HS-5 (cell line): Measurements from ENCODE around the gene COL25A1.

ENCODE experiments used
- DNase-seq: peaks from one replicate; pipeline ENCODE4 v3.0.0-alpha.2; 2012; ENCODE audit warnings: low read depth

COL25A1 gene

DNA sequence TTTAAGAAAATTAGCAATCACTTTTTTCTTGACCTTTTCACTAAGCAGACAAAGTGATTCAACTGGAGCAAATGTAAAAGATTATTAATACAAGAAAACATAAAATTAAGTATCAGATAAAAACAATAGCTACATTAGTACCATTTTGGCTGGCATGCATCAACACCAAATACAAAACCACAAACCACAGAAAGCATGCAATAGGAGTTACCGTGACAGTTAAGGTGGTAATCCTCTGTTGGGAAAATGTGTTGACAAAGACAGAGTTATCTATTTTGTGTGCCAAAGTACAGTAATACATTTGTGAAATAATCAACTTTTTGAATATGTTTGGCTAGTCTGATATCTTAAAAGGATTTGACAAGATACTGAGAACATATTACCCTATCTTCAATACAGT is 449.8 kb downstream of the COL25A1 start:
- DNase-seq: no peak

- peak; percentile 69 for DNase-seq
Observed at GRCh38 chr4:108851366-108851765, 451.1 kb downstream of the COL25A1 start.

- peak; percentile 48 for DNase-seq
Observed at GRCh38 chr4:108850219-108850649, 452.2 kb downstream of the COL25A1 start.

DNA sequence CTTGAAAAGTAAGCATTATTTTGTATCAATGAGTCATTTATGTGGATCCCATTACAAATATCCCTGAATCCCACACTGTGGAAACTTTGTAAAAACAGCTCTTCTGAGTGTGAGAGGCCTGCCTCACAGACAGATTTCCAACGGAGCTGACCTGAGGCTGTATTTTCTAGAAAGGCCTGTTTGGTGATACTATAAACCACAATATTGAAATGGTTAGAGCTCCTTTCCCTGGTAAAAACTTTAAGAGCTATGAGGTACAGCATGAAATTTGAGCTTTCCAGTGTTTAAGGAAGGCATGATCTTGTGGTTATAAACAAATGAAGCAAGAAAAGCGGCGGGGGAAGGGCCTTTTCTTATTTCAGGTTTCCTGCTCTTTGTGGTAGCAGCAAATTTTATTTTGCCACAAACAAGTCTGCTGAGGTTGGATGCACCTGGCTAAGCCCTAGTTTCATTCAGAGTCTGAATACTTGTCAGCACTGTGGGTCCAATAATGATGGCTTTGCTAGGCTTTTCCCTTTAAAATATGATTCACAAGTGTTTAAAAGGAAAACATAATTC is 452.8 kb downstream of the COL25A1 start:
- DNase-seq: peak; percentile 65

- no peak for DNase-seq
Observed at GRCh38 chr4:108846568-108846967, 455.9 kb downstream of the COL25A1 start.

DNA sequence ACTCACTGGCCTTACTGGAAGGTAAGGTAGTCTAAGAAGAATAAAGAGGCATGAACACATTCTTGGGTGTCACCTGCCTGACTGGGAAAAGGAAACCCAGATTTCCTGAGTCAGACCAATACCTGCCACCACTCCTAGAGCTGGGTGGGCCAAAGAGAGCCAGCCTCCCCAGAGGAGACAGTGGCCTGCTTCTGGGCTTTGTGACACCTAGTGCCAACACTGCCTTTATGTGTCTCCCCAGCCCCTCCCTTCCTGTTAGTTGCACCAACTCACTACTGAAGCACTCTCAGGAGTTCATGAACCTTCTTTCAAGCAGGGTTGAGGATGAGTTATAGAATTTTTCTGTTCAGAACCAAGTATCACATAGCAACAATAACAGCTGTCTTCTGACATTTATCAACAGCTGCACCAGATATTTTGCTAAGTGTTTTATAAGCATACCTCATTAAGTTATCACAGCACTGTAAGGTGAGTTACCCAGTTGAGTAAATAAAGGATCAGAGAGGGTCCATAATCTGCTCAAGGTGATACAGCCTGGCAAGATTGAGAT is 462.0 kb downstream of the COL25A1 start:
- no peak for DNase-seq

DNA sequence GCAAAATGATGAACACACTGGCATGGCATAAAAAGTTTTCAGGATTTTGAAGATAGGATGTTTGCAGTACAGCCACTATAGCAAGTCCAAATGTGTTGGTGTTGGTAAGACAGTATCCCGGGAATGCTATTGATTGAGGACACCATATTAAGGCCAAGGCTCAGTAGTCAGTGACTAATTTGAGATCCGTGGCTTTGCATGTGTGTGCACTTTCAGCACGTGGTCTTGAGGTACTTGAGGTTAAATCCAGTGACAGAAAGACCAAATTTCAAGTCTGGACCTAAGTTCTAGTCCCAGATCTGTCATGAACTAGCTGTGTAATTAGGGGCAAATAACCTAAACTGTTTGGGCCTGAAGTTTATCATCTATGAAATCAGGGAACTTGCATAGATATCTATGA is 463.1 kb downstream of the COL25A1 start:
- DNase-seq: no peak

GRCh38 chr4:108838451-108838850 is 464.0 kb downstream of the COL25A1 start:
- no peak for DNase-seq

DNA sequence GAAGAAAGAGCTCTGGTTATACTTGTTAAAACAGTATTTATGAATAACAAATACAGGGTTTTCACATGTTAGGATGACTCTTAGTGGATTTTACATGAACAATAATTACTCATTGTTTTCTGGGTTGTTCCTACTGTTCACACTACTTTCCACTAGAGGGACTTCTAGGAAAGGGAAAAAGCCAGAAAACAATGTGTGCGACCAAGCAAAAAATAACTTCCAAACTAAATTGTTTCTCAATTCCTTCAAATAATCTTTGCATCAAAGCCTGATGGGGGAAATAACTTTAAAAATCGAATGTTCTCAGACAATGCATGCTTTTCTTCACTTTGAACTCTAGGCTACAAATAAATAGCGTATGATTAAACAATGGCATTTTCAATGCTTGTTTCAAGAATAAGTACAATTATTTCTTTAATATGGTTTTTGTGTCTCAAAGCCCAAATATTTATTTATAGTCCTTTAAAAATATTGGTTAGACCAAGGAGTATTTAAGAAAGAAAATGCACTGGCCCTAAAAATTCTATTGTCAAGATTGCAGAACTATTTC is 467.5 kb downstream of the COL25A1 start:
- DNase-seq: no peak

GRCh38 chr4:108834166-108834834 is 468.2 kb downstream of the COL25A1 start:
- peak; percentile 81 for DNase-seq

GRCh38 chr4:108833046-108833445 is 469.4 kb downstream of the COL25A1 start:
- no peak for DNase-seq

DNA sequence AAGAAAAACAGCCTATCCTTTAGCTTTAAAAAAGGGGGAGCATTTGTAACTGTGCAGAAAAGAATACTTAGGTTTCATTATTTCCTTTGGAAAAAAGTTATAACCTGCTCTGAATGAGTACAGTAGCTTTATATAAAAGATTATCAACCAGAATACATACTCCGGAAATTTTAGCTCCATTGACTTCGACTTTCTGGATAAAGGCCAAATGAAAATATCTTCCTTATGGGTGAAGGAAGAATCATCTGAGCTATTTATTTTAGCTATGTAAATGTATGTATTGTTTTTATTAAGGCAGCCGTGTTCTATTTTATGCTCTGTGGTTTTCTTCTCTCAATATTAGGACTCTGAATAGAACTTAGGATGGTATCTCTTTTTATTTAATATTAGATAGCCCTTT is 470.6 kb downstream of the COL25A1 start:
- no peak for DNase-seq

DNA sequence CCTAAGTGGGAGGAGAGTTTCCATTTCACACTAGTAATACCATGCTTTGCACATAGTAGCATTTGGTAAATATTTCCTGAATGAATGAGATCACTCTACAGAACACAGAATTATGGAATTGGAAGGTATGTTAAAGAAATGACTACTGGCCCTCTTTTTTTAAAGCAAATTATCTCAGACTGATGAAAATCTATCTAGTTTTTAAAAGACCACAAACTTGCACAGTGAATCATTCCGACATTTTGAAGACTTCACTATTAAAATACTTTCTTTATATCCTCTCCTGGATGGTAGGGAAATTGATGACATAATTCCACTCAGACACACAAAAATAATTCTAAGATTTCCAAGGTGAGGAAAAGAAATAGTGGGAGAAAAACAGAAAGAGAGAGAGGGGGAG is 471.2 kb downstream of the COL25A1 start:
- DNase-seq: no peak

DNA sequence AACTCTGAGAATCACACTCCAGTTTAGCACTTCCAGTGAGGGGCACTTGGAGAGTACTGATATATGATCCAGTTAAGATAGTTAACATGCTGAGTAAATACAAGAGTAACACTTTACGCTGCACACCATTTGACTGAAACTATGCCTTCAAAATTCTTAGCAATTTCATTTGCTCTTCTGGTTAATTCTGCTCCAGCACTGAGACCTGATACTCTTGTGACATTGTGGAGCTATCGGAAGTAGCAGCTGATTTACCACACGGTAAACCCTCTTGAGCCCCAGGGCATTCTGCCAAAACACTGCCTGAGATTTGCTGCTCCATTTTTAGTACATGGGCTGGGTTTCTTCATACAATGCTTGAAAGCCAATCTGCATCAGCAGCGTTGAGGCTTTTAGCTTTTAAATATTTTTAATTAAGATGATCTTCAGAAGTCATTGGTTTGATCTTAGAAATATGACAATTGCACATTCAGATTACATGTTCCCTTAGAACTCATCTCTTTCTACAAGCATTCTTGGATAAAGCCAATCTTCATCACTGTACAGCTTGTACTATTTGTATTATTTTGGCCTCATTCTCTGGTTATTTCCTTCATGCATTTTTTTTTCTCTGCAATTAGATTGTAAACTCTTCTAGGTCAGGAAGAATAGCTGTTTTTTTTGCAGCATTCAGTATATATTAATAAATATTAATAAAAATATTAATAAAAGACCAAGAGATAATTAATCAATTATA is 471.8 kb downstream of the COL25A1 start:
- DNase-seq: no peak

GRCh38 chr4:108829966-108830492 is 472.4 kb downstream of the COL25A1 start:
- DNase-seq: no peak

DNA sequence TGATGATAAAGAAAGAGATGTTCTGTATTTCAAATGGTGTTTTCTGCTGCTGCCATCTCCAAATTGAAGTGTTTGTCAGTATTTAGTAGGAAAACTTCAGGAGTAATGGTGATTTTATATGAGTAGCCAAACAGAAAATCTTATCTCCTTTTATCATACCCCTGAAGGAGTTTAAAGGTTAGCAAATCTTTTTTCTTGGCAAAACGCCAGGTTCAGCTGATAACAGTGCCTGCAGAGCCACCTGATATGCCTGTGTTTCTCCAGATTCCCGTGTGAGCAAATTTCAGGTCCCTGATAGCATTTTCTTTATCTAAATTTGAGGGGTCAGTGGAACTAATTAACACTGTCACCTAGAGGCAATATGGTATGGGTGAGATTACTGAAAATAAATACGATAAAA is 473.8 kb downstream of the COL25A1 start:
- no peak for DNase-seq

GRCh38 chr4:108825737-108826136 is 476.7 kb downstream of the COL25A1 start:
- no peak for DNase-seq

DNA sequence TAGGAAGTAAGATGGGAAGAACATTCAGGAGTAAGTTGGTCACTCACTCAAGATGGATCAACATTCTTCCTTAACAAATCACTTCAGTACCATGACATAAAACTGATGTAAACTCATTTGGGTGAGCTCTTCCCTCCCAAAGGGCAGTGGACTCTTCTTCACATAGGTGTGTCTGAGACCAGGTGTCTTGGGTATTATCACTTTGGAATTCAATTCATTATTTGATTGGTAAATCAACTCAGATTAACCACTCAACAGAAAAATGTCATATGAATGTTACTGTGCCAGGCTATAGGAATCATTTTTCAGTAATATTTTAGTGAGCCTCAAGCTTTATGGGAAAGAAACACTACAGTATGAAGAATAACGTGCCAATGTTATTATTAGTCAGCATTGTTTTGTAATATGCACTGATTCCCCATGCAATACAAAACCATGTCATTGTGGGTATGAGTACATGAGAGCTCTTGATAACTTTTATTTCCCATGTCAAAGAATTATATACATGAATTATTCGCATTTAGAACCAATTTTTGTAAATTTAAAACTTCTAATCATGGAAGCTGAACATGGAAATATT is 481.0 kb downstream of the COL25A1 start:
- peak; percentile 65 for DNase-seq

- peak; percentile 83 for DNase-seq
Observed at GRCh38 chr4:108820492-108821350, 481.7 kb downstream of the COL25A1 start.

GRCh38 chr4:108814326-108814725 is 488.1 kb downstream of the COL25A1 start:
- DNase-seq: no peak

GRCh38 chr4:108813261-108813660 is 489.2 kb downstream of the COL25A1 start:
- no peak for DNase-seq
